ENCODE data around the gene CNGA3. TPM values are rescaled to one million over a fixed set of nuclear protein-coding genes. Genes with fewer than 3 reads are reported as not detected.

Gene CNGA3
- polyA plus RNA-seq, 2 of the 4 experiments (the other 2 are of a cell fraction) = not detected

DNA sequence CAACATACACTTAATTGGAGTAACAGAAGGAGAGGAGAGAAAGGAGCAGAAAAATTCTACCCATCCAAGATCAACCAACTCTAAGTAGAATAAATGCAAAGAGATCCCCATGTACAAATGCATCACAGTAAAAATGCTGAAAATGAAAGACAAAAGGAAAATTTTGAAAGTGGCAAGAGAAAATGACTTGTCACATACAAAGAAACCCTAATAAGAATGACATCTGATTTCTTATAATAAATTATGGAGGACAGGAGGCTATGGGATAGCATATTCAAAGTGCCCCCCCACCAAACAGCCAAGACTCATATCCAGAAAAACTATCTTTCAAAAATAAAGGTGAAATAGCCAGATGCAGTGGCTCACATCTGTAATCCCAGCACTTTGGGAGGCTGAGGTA, 76.2 kb downstream of the CNGA3 start:
- H3K4me2 ChIP-seq = no peak overlapping the region
- H3K4me3 ChIP-seq = no peak overlapping the region
- DNase-seq (ENCODE audit: low read depth in 1 of 2, low spot score in 1 of 2) (no peak), FAIRE-seq (no peak), ATAC-seq (no peak)
- POLR2A ChIA-PET = no interaction called here
- H3K27ac ChIP-seq = no peak overlapping the region
- peaks cover 11% of the 10 kb centered on the region; the same call in 2 of the 3 replicates for H3K9me3 ChIP-seq
- TF ChIP-seq EP300 (IDR thresholded peaks at IDR 0.05) (no peak), TP53 (CRISPR knock-in tag; IDR thresholded peaks at IDR 0.05) (no peak), MYC (IDR thresholded peaks at IDR 0.05; ENCODE audit: borderline replicate concordance, low read length) (no peak), RFX5 (IDR thresholded peaks at IDR 0.05) (no peak), EHMT2 (IDR thresholded peaks at IDR 0.05; ENCODE audit: low read depth) (no peak), NFE2L2 (conservative IDR thresholded peaks at IDR 0.05; ENCODE audit: low read length) (no peak), GATA3 (IDR thresholded peaks at IDR 0.05; ENCODE audit: borderline replicate concordance) (no peak), NPAS2 (CRISPR knock-in tag; IDR thresholded peaks at IDR 0.05; ENCODE audit: borderline replicate concordance) (no peak), NR3C1 (IDR thresholded peaks at IDR 0.05) (no peak), JUN (IDR thresholded peaks at IDR 0.05) (no peak), KDM5A (IDR thresholded peaks at IDR 0.05) (no peak), MAZ (IDR thresholded peaks at IDR 0.05; ENCODE audit: borderline replicate concordance, low read depth, low read length) (no peak), RCOR1 (IDR thresholded peaks at IDR 0.05; ENCODE audit: low read depth, low read length) (no peak), ZFP36 (IDR thresholded peaks at IDR 0.05; ENCODE audit: borderline replicate concordance, partially characterized antibody) (no peak)
- TF ChIP-seq, protein P1, sequence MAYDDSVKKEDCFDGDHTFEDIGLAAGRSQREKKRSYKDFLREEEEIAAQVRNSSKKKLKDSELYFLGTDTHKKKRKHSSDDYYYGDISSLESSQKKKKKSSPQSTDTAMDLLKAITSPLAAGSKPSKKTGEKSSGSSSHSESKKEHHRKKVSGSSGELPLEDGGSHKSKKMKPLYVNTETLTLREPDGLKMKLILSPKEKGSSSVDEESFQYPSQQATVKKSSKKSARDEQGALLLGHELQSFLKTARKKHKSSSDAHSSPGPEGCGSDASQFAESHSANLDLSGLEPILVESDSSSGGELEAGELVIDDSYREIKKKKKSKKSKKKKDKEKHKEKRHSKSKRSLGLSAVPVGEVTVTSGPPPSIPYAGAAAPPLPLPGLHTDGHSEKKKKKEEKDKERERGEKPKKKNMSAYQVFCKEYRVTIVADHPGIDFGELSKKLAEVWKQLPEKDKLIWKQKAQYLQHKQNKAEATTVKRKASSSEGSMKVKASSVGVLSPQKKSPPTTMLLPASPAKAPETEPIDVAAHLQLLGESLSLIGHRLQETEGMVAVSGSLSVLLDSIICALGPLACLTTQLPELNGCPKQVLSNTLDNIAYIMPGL (CRISPR knock-in tag; IDR thresholded peaks at IDR 0.05; ENCODE audit: borderline replicate concordance) = no peak
- TF ChIP-seq, protein P2, sequence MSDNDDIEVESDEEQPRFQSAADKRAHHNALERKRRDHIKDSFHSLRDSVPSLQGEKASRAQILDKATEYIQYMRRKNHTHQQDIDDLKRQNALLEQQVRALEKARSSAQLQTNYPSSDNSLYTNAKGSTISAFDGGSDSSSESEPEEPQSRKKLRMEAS (IDR thresholded peaks at IDR 0.05) = no peak
- H3K4me1 ChIP-seq = no peaks in the 10 kb centered on the region
- CTCF ChIA-PET = no interaction called here

DNA sequence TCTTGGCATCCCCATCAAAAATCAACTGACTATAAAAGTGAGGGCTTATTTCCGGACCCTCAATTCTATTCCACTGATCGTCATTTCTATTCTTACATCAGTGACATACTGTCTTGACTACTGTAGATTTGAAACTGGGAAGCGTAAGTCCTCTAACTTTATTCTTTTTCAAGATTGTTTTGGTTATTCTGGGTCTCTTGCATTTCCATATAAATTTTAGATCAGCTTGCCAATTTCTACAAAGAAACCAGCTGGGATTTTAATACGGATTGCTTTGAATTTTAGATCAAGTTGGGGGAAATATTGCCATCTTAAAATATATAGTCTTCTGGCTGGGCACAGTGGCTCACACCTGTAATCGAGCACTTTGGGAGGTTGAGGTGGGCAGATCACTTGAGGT, 80.5 kb downstream of the CNGA3 start:
- peaks cover 11% of the 10 kb centered on the region; the same call in 2 of the 3 replicates for H3K9me3 ChIP-seq
- DNase-seq (ENCODE audit: low read depth in 1 of 2, low spot score in 1 of 2) = no peak
- CTCF ChIA-PET = interaction anchor here (1.2 to 1.4 kb wide), 2 partner anchors 15 to 116 kb away, joined by 3 to 5 read pairs; no protein-coding TSS in a partner anchor
- FAIRE-seq = no peak
- ATAC-seq = no peak
- no peak overlapping the region for H3K4me2 ChIP-seq
- no peaks in the 10 kb centered on the region for H3K4me1 ChIP-seq
- no peak overlapping the region for H3K27ac ChIP-seq
- WGBS (ENCODE audit: missing lambda C conversion rate) = 43% methylated on average over 5 of the region's 5 CpGs
- TF ChIP-seq GATA3 (IDR thresholded peaks at IDR 0.05; ENCODE audit: borderline replicate concordance) (no peak), MAZ (IDR thresholded peaks at IDR 0.05; ENCODE audit: borderline replicate concordance, low read depth, low read length) (no peak), FOXS1 (CRISPR knock-in tag; IDR thresholded peaks at IDR 0.05) (no peak), JUN (IDR thresholded peaks at IDR 0.05) (no peak), ZSCAN20 (CRISPR knock-in tag; IDR thresholded peaks at IDR 0.05) (no peak), FOSB (CRISPR knock-in tag; IDR thresholded peaks at IDR 0.05) (no peak), SREBF2 (IDR thresholded peaks at IDR 0.05) (no peak)
- TF ChIP-seq, protein P3, sequence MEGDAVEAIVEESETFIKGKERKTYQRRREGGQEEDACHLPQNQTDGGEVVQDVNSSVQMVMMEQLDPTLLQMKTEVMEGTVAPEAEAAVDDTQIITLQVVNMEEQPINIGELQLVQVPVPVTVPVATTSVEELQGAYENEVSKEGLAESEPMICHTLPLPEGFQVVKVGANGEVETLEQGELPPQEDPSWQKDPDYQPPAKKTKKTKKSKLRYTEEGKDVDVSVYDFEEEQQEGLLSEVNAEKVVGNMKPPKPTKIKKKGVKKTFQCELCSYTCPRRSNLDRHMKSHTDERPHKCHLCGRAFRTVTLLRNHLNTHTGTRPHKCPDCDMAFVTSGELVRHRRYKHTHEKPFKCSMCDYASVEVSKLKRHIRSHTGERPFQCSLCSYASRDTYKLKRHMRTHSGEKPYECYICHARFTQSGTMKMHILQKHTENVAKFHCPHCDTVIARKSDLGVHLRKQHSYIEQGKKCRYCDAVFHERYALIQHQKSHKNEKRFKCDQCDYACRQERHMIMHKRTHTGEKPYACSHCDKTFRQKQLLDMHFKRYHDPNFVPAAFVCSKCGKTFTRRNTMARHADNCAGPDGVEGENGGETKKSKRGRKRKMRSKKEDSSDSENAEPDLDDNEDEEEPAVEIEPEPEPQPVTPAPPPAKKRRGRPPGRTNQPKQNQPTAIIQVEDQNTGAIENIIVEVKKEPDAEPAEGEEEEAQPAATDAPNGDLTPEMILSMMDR (IDR thresholded peaks at IDR 0.05) = no peak
- TF ChIP-seq, protein P4, sequence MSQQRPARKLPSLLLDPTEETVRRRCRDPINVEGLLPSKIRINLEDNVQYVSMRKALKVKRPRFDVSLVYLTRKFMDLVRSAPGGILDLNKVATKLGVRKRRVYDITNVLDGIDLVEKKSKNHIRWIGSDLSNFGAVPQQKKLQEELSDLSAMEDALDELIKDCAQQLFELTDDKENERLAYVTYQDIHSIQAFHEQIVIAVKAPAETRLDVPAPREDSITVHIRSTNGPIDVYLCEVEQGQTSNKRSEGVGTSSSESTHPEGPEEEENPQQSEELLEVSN (IDR thresholded peaks at IDR 0.05; ENCODE audit: borderline replicate concordance, low read depth) = no peak
- H3K4me3 ChIP-seq = no peak overlapping the region
- POLR2A ChIA-PET = no interaction called here
